Measurements from ENCODE around the gene CDK17. TPM values are rescaled to one million over a fixed set of nuclear protein-coding genes. Genes with fewer than 3 reads are reported as not detected.

The CDK17 gene
- total and polyA plus RNA-seq, 2 of the 8 experiments (the other 6 are each of a cell fraction or from before 2014, with no cell fraction given) = 5.8 to 20.0 TPM

- FAIRE-seq (no peak), DNase-seq (ENCODE audit: low read depth in 1 of 2, low spot score in 2 of 2) (no peak)
- Histone ChIP-seq H3K4ac (replicated peaks; ENCODE audit: insufficient read length, low read depth, low read length) (no peak overlapping the region), H3K9me3 (ENCODE audit: insufficient read depth in 2 of 2, low read depth in 1 of 2, low read length in 1 of 2) (no peaks in the 10 kb centered on the region), H2AFZ (ENCODE audit: low read length) (no peak overlapping the region), H3K36me3 (ENCODE audit: control insufficient read depth in 2 of 4, insufficient read depth in 4 of 4, low read length in 3 of 4) (peaks cover 0 to 13% (median 0%) of the 10 kb centered on the region in 4 experiments; a peak in 2 of 8 replicates), H3K18ac (ENCODE audit: extremely low read depth, low read length) (no peak overlapping the region), H3K79me1 (ENCODE audit: low read depth, low read length) (no peaks in the 10 kb centered on the region), H3K23me2 (ENCODE audit: low read depth, low read length) (no peaks in the 10 kb centered on the region), H3K27me3 (replicated peaks in 1 of 4; ENCODE audit: control insufficient read depth in 3 of 4, extremely low read depth in 1 of 4, insufficient read depth in 3 of 4, low read length in 3 of 4) (no peaks in the 10 kb centered on the region), H2BK20ac (ENCODE audit: low read length) (no peak overlapping the region), H3K4me3 (ENCODE audit: extremely low read depth in 1 of 4, insufficient read depth in 2 of 4, low read depth in 3 of 4, low read length in 4 of 4) (no peak overlapping the region), H3K27ac (ENCODE audit: low read depth, low read length) (no peak overlapping the region), H4K91ac (replicated peaks; ENCODE audit: insufficient read length, low read length) (no peak overlapping the region), H2AK5ac (ENCODE audit: low read depth, low read length) (no peak overlapping the region), H2BK12ac (ENCODE audit: low read depth, low read length) (no peak overlapping the region), H3K9ac (replicated peaks in 1 of 4; ENCODE audit: extremely low read depth in 1 of 4, low read depth in 3 of 4, low read length in 3 of 4) (no peak overlapping the region), H3K23ac (ENCODE audit: insufficient read length) (no peak overlapping the region), H3K56ac (replicated peaks; ENCODE audit: insufficient read length, low read depth, low read length) (no peak overlapping the region), H3K4me2 (ENCODE audit: insufficient read depth in 1 of 2, low read depth in 2 of 2, low read length in 2 of 2) (no peak overlapping the region), H2BK120ac (replicated peaks; ENCODE audit: low read depth, low read length) (no peak overlapping the region), H4K8ac (ENCODE audit: extremely low read depth, insufficient read depth, low read length) (no peak overlapping the region), H4K20me1 (replicated peaks in 1 of 2; ENCODE audit: control insufficient read depth in 1 of 2, insufficient read depth in 2 of 2, low read length in 2 of 2) (no peaks in the 10 kb centered on the region), H3K79me2 (ENCODE audit: control insufficient read depth in 1 of 2, insufficient read depth in 2 of 2, low read length in 2 of 2) (no peaks in the 10 kb centered on the region), H4K5ac (ENCODE audit: insufficient read length, low read depth, low read length) (no peak overlapping the region), H3K4me1 (replicated peaks in 1 of 4; ENCODE audit: control insufficient read depth in 3 of 4, insufficient read depth in 4 of 4, low read length in 3 of 4) (no peaks in the 10 kb centered on the region), H3K14ac (ENCODE audit: insufficient read length) (no peak overlapping the region), H2BK15ac (ENCODE audit: low read length) (no peak overlapping the region), H2BK5ac (ENCODE audit: low read depth, low read length) (no peak overlapping the region)
- ChIA-PET POLR2A (ENCODE audit: partially characterized antibody) (no interaction called here), CTCF (ENCODE audit: partially characterized antibody) (interaction anchor here (0.6 kb wide), 1 partner anchor 152 kb away, joined by 3 read pairs; no protein-coding TSS in a partner anchor)
- WGBS, 2 experiments (ENCODE audit: extremely low coverage in 1 of 2, insufficient coverage in 1 of 2, insufficient read length in 1 of 2, insufficient replicate concordance in 2 of 2, low coverage in 1 of 2, low lambda C conversion rate in 2 of 2, missing lambda C conversion rate in 1 of 2) = 91% methylated on average over 6 of the region's 6 CpGs; no CpG with 5 or more reads in 1 of the 2 experiments
- no peak for TF ChIP-seq GABPA (IDR thresholded peaks at IDR 0.05; ENCODE audit: borderline replicate concordance, insufficient read depth, low read length)
- no peak for TF ChIP-seq HDAC6 (IDR thresholded peaks at IDR 0.05; ENCODE audit: low read depth, low read length)
- TF ChIP-seq YY1 (IDR thresholded peaks at IDR 0.05; ENCODE audit: low read depth, low read length) = no peak
These were observed 104.6 kb downstream of the CDK17 start for GRCh38 chr12:96295532-96296160.
